MM.1S (cell line): ENCODE measurements around the gene SORCS2.

ENCODE experiments used
- EZH2 ChIP-seq: fragments of 300-600 bp; sonication (generic); optimal IDR thresholded peaks from 2 replicates; pipeline ENCODE3; 2017; ENCODE audit warnings: low read depth, mild to moderate bottlenecking, antibody characterized with exemption, low read length, mixed read lengths
- TF ChIP-seq, protein P1 (sequence below): fragments of 300-600 bp; sonication (generic); IDR thresholded peaks from 2 replicates; pipeline ENCODE4 v1.5.1; 2016; ENCODE audit warnings: antibody characterized with exemption, low read length, mixed read lengths

DNA sequence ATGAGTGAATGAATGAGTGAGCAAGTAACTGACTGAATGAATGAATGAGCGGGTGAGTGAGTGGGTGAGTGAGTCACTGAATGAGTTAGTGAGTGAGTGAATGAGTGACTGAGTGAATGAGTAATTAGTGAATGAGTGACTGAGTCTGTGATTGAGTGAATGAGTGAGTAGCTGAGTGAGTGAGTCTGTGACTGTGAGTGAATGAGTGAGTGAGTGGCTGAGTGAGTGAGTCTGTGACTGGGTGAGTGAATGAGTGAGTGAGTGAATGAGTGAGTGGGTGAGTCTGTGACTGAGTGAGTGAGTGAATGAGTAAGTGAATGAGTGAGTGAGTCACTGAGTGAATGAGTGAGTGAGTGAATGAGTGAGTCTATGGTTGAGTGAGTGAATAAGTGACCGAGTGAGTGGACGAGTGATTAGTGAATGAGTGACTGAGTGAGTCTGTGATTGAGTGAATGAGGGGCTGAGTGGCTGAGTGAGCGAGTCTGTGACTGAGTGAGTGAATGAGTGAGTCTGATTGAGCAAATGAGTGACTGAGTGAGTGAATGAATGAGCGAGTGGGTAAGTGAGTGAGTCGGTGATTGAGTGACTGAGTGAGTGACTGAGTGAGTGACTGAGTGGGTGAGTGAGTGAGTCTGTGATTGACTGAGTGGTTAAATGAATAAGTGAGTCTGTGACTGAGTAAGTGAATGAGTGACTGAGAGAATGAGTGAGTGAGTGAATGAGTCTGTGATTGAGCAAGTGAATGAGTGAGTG, 465.4 kb downstream of the SORCS2 start:
- TF ChIP-seq, protein P1, sequence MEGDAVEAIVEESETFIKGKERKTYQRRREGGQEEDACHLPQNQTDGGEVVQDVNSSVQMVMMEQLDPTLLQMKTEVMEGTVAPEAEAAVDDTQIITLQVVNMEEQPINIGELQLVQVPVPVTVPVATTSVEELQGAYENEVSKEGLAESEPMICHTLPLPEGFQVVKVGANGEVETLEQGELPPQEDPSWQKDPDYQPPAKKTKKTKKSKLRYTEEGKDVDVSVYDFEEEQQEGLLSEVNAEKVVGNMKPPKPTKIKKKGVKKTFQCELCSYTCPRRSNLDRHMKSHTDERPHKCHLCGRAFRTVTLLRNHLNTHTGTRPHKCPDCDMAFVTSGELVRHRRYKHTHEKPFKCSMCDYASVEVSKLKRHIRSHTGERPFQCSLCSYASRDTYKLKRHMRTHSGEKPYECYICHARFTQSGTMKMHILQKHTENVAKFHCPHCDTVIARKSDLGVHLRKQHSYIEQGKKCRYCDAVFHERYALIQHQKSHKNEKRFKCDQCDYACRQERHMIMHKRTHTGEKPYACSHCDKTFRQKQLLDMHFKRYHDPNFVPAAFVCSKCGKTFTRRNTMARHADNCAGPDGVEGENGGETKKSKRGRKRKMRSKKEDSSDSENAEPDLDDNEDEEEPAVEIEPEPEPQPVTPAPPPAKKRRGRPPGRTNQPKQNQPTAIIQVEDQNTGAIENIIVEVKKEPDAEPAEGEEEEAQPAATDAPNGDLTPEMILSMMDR: no peak
- no peak for TF ChIP-seq EZH2
